Loucy (cell line): ENCODE data around the gene MICU1.
"Not testable (repeated sequence)": the region's sequence is repeated elsewhere in the genome, so short reads cannot be mapped to it uniquely, and the experiment has no call there.

Source experiments
- H2AFZ ChIP-seq: fragments of 200-600 bp; sonication (generic); 2 replicates; pipeline ENCODE4 v1.6.0; 2016; ENCODE audit warnings: antibody characterized with exemption, mild to moderate bottlenecking, low read length, moderate library complexity
- H3F3A ChIP-seq: fragments of 200-600 bp; 2 replicates; pipeline ENCODE4 v1.6.0; 2016; ENCODE audit warnings: antibody characterized with exemption, low read depth, mild to moderate bottlenecking
- H3K27me3 ChIP-seq: fragments of 200-600 bp; sonication (generic); 2 replicates; pipeline ENCODE4 v1.6.1; 2014; ENCODE audit warnings: low read length, mild to moderate bottlenecking; ENCODE audit not compliant: insufficient read depth, poor library complexity, severe bottlenecking
- H3K36me3 ChIP-seq: fragments of 200-600 bp; sonication (generic); 2 replicates; pipeline ENCODE4 v1.6.1; 2016; ENCODE audit warnings: low read length; ENCODE audit not compliant: insufficient read depth
- H3K4me1 ChIP-seq: fragments of 200-600 bp; sonication (generic); 2 replicates; pipeline ENCODE4 v1.5.1; 2014; ENCODE audit warnings: low read length, mild to moderate bottlenecking; ENCODE audit not compliant: insufficient read depth, poor library complexity, severe bottlenecking
- H3K4me2 ChIP-seq: fragments of 200-600 bp; sonication (generic); 2 replicates; pipeline ENCODE4 v1.6.0; 2014; ENCODE audit warnings: antibody characterized with exemption, low read length, low read depth, mild to moderate bottlenecking; ENCODE audit not compliant: poor library complexity, severe bottlenecking
- H3K4me3 ChIP-seq: fragments of 200-600 bp; sonication (generic); 2 replicates; pipeline ENCODE4 v1.5.1; 2014; ENCODE audit warnings: low read length, mild to moderate bottlenecking, mixed read lengths; ENCODE audit not compliant: poor library complexity, severe bottlenecking
- H3K79me2 ChIP-seq: fragments of 200-600 bp; sonication (generic); 2 replicates; pipeline ENCODE4 v1.6.1; 2014; ENCODE audit warnings: low read length; ENCODE audit not compliant: insufficient read depth
- H3K9ac ChIP-seq: fragments of 200-600 bp; sonication (generic); 2 replicates; pipeline ENCODE4 v1.6.0; 2014; ENCODE audit warnings: mild to moderate bottlenecking, low read depth, low read length, moderate library complexity; ENCODE audit not compliant: poor library complexity, severe bottlenecking
- H3K9me2 ChIP-seq: fragments of 200-600 bp; sonication (generic); replicated peaks from 2 replicates; pipeline ENCODE4 v1.6.1; 2016; ENCODE audit warnings: low read depth, low read length, mixed read lengths
- H3K9me3 ChIP-seq: fragments of 200-600 bp; sonication (generic); 2 replicates; pipeline ENCODE4 v1.6.1; 2014; ENCODE audit warnings: mild to moderate bottlenecking, antibody characterized with exemption, low read length, low read depth; ENCODE audit not compliant: insufficient read depth
- H4K20me1 ChIP-seq: fragments of 200-600 bp; sonication (generic); 2 replicates; pipeline ENCODE4 v1.6.0; 2014; ENCODE audit warnings: antibody characterized with exemption, low read length, mild to moderate bottlenecking; ENCODE audit not compliant: insufficient read depth, poor library complexity, severe bottlenecking
- CTCF ChIP-seq: fragments of 200-600 bp; sonication (generic); conservative IDR thresholded peaks from 2 replicates; pipeline ENCODE4 v1.5.1; 2014; ENCODE audit warnings: mild to moderate bottlenecking, antibody characterized with exemption, low read length
- EZH2phosphoT487 ChIP-seq: fragments of 200-600 bp; IDR thresholded peaks from 2 replicates; pipeline ENCODE4 v1.6.1; 2018; ENCODE audit warnings: antibody characterized with exemption, mild to moderate bottlenecking, moderate library complexity, borderline replicate concordance

The MICU1 gene

GRCh38 chr10:72649291-72649690, 23.4 kb upstream of the MICU1 start:
- H4K20me1 ChIP-seq, result no peaks in the 10 kb centered on the region
- TF ChIP-seq EZH2phosphoT487, result no peak
- no peak for TF ChIP-seq CTCF
- no peaks in the 10 kb centered on the region for H3K9me3 ChIP-seq
- H3K9me2 ChIP-seq, result no peaks in the 10 kb centered on the region
- no peaks in the 10 kb centered on the region for H3K36me3 ChIP-seq
- no peak overlapping the region for H3K4me3 ChIP-seq
- H3K4me1 ChIP-seq, result no peaks in the 10 kb centered on the region
- no peak overlapping the region for H3K4me2 ChIP-seq
- no peak overlapping the region for H2AFZ ChIP-seq
- no peaks in the 10 kb centered on the region for H3K27me3 ChIP-seq
- no peak overlapping the region for H3K9ac ChIP-seq
- H3F3A ChIP-seq, result no peaks in the 10 kb centered on the region
- H3K79me2 ChIP-seq, result no peaks in the 10 kb centered on the region

GRCh38 chr10:72648301-72648700, 22.4 kb upstream of the MICU1 start:
- Histone ChIP-seq H3K4me2 (no peak overlapping the region), H2AFZ (no peak overlapping the region), H3K4me1 (no peaks in the 10 kb centered on the region), H3K27me3 (no peaks in the 10 kb centered on the region), H3F3A (no peaks in the 10 kb centered on the region), H4K20me1 (no peaks in the 10 kb centered on the region), H3K9me3 (no peaks in the 10 kb centered on the region), H3K9me2 (no peaks in the 10 kb centered on the region), H3K79me2 (no peaks in the 10 kb centered on the region), H3K36me3 (no peaks in the 10 kb centered on the region), H3K9ac (no peak overlapping the region), H3K4me3 (no peak overlapping the region)
- TF ChIP-seq EZH2phosphoT487 (no peak), CTCF (no peak)

- not testable (repeated sequence) for H3K9me2 ChIP-seq, H3K27me3 ChIP-seq, H3K79me2 ChIP-seq, H3K4me2 ChIP-seq, H3K4me1 ChIP-seq, H2AFZ ChIP-seq, H3K9me3 ChIP-seq, H3K4me3 ChIP-seq, H3F3A ChIP-seq, H3K36me3 ChIP-seq, H3K9ac ChIP-seq, H4K20me1 ChIP-seq
Observed at GRCh38 chr10:72646971-72647370, 21.1 kb upstream of the MICU1 start.

GRCh38 chr10:72645263-72645858, 19.5 kb upstream of the MICU1 start:
- Histone ChIP-seq H3K79me2 (no peaks in the 10 kb centered on the region), H3K9ac (no peak overlapping the region), H3K36me3 (no peaks in the 10 kb centered on the region), H2AFZ (no peak overlapping the region), H3K9me3 (no peaks in the 10 kb centered on the region), H3F3A (no peaks in the 10 kb centered on the region), H3K4me1 (no peaks in the 10 kb centered on the region), H3K27me3 (no peaks in the 10 kb centered on the region), H3K9me2 (no peaks in the 10 kb centered on the region), H4K20me1 (no peaks in the 10 kb centered on the region), H3K4me2 (no peak overlapping the region), H3K4me3 (no peak overlapping the region)
- TF ChIP-seq CTCF (no peak), EZH2phosphoT487 (no peak)
